Heart left ventricle (tissue), 13 donors: ENCODE results near the gene DYNC2LI1.

Source experiments
- POLR2A ChIP-seq, 2 donors: fragments of 450-650 bp; IDR thresholded peaks; one replicate each; pipeline ENCODE4 v1.6.1; 2017; ENCODE audit warnings: antibody characterized with exemption in 2 of 2, mild to moderate bottlenecking in 2 of 2, moderate library complexity in 2 of 2
- TF ChIP-seq, protein P1 (sequence below), 12 donors: fragments of 200-600 bp; sonication (generic) in 4 of 12; IDR thresholded peaks; one replicate each; pipeline versions ENCODE4 v1.5.0 to v1.8.0; 2018 to 2022; ENCODE audit warnings: antibody characterized with exemption in 12 of 12, mild to moderate bottlenecking in 5 of 12
- donor health status: ischemic (EF 13 %, LVEDD 7.1; RV severe dilation, severe dysfunction).
- donor health status: DM: no; HTN: yes; CAD: no.
- donor health status: DM: no; HTN: no; CAD: no.
- donor health status: ischemic (EF 25% LVEDD 6.9; RV normal size, moderate dysfunction).
- donor health status: ischemic (EF 25% LVEDD 5.7; RV mildly dilated, moderate dysfunction).
- donor health status: ischemic (EF 35%, LVEDD 5.7; RV mildly dilated, moderate dysfunction).
- donor health status: nonischemic (EF 11% LVEDD 7.7; RV severe dilation, severe dysfunction).
- donor health status: DM: yes; HTN: yes; CAD: no.
- donor health status: PGD.
- donor health status: ischemic (EF 29% LVEDD 5.4; RV normal size, mild dysfunction).
- donor health status: nonischemic (EF 23%, LVEDD 6.1; RV moderate dilation, normal function).

DNA sequence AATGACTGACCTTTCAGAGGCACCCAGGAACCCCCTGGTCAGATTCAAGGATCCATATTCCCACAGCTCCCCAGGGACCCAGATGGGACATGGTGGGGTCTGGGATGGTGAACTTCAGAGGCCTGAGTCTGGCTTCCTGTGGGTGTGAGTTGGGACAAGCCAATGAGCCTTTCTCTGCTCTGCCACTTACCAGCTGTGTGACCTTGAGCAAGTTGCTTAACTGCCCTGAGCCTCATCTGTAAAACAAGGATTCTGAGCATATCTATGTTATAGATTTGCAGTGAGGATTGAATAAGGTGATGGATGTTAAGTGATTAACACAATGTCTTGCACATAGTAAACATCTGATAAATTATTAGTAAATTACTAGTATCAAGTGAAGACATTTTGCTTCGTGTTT, 71.3 kb downstream of the DYNC2LI1 start:
- TF ChIP-seq, protein P1, sequence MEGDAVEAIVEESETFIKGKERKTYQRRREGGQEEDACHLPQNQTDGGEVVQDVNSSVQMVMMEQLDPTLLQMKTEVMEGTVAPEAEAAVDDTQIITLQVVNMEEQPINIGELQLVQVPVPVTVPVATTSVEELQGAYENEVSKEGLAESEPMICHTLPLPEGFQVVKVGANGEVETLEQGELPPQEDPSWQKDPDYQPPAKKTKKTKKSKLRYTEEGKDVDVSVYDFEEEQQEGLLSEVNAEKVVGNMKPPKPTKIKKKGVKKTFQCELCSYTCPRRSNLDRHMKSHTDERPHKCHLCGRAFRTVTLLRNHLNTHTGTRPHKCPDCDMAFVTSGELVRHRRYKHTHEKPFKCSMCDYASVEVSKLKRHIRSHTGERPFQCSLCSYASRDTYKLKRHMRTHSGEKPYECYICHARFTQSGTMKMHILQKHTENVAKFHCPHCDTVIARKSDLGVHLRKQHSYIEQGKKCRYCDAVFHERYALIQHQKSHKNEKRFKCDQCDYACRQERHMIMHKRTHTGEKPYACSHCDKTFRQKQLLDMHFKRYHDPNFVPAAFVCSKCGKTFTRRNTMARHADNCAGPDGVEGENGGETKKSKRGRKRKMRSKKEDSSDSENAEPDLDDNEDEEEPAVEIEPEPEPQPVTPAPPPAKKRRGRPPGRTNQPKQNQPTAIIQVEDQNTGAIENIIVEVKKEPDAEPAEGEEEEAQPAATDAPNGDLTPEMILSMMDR (IDR thresholded peaks at IDR 0.05) = no peak
- TF ChIP-seq POLR2A (IDR thresholded peaks at IDR 0.05) = no peak
